ENCODE measurements around the gene GTF2F2. TPM values are rescaled to one million over a fixed set of nuclear protein-coding genes. Genes with fewer than 3 reads are reported as not detected.

The GTF2F2 gene
- total RNA-seq, 1 experiment from 2014 or later: 33.8 TPM

DNA sequence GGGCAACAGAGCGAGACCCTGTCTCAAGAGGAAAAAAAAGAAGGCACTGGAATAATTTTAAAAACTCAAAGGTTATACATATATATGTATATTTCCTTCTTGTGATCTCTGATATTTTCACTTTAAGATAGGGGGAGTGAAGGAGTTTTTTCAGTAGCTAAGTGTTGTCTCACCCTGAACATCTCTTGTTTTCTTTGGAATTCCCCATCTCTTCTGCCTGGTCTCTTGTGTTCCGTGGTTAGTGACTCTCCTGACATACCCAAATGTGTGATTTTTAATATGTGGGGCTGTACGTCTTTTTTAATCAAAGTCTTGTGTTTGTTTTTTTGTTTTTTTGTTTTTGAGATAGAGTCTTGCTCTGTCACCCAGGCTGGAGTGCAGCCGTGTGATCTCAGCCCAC is 95.9 kb downstream of the GTF2F2 start:
- no peak overlapping the region for H3K27ac Mint-ChIP-seq
- ATAC-seq: no peak

DNA sequence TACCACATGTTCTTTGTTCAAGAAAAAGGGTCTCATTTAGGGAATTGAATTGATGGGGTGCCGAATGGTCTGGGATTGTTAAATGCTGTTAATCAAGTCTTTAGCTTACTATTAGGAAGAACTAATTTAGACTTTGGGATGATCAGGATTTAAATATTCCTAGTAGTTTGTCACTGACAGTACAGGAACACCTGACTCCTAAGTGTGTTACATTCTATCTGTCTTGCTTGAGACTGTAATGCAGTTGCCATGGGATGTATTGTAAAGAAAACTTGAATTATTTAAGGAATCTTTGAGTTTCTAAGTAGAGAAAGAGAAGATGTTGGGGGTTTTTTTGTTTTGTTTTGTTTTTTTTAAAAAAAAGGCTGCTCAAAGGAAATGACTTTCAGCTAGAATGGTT is 98.4 kb downstream of the GTF2F2 start:
- Mint-ChIP-seq H3K4me3 (no peak overlapping the region), H3K36me3 (no peaks in the 10 kb centered on the region), H3K9me3 (no peaks in the 10 kb centered on the region), H3K27ac (peak overlapping the region; percentile 29; the same call in 1 of the 2 replicates), H3K27me3 (ENCODE audit: low read depth) (no peaks in the 10 kb centered on the region), H3K4me1 (peaks cover 26% of the 10 kb centered on the region)
- DNase-seq (ENCODE audit: low spot score) (no peak), ATAC-seq (no peak)
- POLR2A ChIA-PET: no interaction called here
- CTCF ChIA-PET: interaction anchor here (1.1 to 2.0 kb wide), 2 partner anchors 62 to 172 kb away, joined by 3 to 9 read pairs; no protein-coding TSS in a partner anchor
- TF ChIP-seq ZBTB21 (CRISPR knock-in tag; IDR thresholded peaks at IDR 0.05; ENCODE audit: borderline replicate concordance) (no peak), TEAD4 (CRISPR knock-in tag; IDR thresholded peaks at IDR 0.05) (no peak), NR3C1 (CRISPR knock-in tag; conservative IDR thresholded peaks at IDR 0.05; ENCODE audit: low read depth) (no peak), JUN (CRISPR knock-in tag; IDR thresholded peaks at IDR 0.05) (no peak), EMX1 (CRISPR knock-in tag; IDR thresholded peaks at IDR 0.05) (no peak)
- TF ChIP-seq, protein P1, sequence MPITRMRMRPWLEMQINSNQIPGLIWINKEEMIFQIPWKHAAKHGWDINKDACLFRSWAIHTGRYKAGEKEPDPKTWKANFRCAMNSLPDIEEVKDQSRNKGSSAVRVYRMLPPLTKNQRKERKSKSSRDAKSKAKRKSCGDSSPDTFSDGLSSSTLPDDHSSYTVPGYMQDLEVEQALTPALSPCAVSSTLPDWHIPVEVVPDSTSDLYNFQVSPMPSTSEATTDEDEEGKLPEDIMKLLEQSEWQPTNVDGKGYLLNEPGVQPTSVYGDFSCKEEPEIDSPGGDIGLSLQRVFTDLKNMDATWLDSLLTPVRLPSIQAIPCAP (CRISPR knock-in tag; IDR thresholded peaks at IDR 0.05): no peak
- TF ChIP-seq, protein P2, sequence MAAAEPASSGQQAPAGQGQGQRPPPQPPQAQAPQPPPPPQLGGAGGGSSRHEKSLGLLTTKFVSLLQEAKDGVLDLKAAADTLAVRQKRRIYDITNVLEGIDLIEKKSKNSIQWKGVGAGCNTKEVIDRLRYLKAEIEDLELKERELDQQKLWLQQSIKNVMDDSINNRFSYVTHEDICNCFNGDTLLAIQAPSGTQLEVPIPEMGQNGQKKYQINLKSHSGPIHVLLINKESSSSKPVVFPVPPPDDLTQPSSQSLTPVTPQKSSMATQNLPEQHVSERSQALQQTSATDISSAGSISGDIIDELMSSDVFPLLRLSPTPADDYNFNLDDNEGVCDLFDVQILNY (CRISPR knock-in tag; IDR thresholded peaks at IDR 0.05): no peak

More for the DNA sequence above, 95.9 kb downstream of the GTF2F2 start:
- POLR2A ChIA-PET: interaction anchor here (0.5 kb wide), 1 partner anchor 111 kb away, joined by 5 read pairs; no protein-coding TSS in a partner anchor
- DNase-seq (ENCODE audit: low spot score): no peak
- Mint-ChIP-seq H3K4me1 (peaks cover 26% of the 10 kb centered on the region), H3K9me3 (no peaks in the 10 kb centered on the region), H3K36me3 (no peaks in the 10 kb centered on the region), H3K27me3 (ENCODE audit: low read depth) (no peaks in the 10 kb centered on the region), H3K4me3 (no peak overlapping the region)
- CTCF ChIA-PET: interaction anchor here (0.7 kb wide), 1 partner anchor 474 kb away, joined by 3 read pairs; no protein-coding TSS in a partner anchor
- TF ChIP-seq ZNF317 (CRISPR knock-in tag; IDR thresholded peaks at IDR 0.05; ENCODE audit: borderline replicate concordance, low read depth) (no peak), FOXP1 (CRISPR knock-in tag; IDR thresholded peaks at IDR 0.05; ENCODE audit: borderline replicate concordance) (no peak), CBFB (CRISPR knock-in tag; IDR thresholded peaks at IDR 0.05; ENCODE audit: low read depth) (no peak), ZNF416 (CRISPR knock-in tag; IDR thresholded peaks at IDR 0.05) (no peak), RORB (CRISPR knock-in tag; IDR thresholded peaks at IDR 0.05) (no peak)
- TF ChIP-seq, protein P3, sequence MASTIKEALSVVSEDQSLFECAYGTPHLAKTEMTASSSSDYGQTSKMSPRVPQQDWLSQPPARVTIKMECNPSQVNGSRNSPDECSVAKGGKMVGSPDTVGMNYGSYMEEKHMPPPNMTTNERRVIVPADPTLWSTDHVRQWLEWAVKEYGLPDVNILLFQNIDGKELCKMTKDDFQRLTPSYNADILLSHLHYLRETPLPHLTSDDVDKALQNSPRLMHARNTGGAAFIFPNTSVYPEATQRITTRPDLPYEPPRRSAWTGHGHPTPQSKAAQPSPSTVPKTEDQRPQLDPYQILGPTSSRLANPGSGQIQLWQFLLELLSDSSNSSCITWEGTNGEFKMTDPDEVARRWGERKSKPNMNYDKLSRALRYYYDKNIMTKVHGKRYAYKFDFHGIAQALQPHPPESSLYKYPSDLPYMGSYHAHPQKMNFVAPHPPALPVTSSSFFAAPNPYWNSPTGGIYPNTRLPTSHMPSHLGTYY (CRISPR knock-in tag; IDR thresholded peaks at IDR 0.05): no peak
- TF ChIP-seq, protein P4, sequence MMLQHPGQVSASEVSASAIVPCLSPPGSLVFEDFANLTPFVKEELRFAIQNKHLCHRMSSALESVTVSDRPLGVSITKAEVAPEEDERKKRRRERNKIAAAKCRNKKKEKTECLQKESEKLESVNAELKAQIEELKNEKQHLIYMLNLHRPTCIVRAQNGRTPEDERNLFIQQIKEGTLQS (CRISPR knock-in tag; conservative IDR thresholded peaks at IDR 0.05): no peak
- TF ChIP-seq, protein P5, sequence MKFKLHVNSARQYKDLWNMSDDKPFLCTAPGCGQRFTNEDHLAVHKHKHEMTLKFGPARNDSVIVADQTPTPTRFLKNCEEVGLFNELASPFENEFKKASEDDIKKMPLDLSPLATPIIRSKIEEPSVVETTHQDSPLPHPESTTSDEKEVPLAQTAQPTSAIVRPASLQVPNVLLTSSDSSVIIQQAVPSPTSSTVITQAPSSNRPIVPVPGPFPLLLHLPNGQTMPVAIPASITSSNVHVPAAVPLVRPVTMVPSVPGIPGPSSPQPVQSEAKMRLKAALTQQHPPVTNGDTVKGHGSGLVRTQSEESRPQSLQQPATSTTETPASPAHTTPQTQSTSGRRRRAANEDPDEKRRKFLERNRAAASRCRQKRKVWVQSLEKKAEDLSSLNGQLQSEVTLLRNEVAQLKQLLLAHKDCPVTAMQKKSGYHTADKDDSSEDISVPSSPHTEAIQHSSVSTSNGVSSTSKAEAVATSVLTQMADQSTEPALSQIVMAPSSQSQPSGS (CRISPR knock-in tag; IDR thresholded peaks at IDR 0.05; ENCODE audit: borderline replicate concordance, low read depth): no peak
- TF ChIP-seq, protein P6, sequence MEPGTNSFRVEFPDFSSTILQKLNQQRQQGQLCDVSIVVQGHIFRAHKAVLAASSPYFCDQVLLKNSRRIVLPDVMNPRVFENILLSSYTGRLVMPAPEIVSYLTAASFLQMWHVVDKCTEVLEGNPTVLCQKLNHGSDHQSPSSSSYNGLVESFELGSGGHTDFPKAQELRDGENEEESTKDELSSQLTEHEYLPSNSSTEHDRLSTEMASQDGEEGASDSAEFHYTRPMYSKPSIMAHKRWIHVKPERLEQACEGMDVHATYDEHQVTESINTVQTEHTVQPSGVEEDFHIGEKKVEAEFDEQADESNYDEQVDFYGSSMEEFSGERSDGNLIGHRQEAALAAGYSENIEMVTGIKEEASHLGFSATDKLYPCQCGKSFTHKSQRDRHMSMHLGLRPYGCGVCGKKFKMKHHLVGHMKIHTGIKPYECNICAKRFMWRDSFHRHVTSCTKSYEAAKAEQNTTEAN (CRISPR knock-in tag; IDR thresholded peaks at IDR 0.05): no peak
- TF ChIP-seq, protein P7, sequence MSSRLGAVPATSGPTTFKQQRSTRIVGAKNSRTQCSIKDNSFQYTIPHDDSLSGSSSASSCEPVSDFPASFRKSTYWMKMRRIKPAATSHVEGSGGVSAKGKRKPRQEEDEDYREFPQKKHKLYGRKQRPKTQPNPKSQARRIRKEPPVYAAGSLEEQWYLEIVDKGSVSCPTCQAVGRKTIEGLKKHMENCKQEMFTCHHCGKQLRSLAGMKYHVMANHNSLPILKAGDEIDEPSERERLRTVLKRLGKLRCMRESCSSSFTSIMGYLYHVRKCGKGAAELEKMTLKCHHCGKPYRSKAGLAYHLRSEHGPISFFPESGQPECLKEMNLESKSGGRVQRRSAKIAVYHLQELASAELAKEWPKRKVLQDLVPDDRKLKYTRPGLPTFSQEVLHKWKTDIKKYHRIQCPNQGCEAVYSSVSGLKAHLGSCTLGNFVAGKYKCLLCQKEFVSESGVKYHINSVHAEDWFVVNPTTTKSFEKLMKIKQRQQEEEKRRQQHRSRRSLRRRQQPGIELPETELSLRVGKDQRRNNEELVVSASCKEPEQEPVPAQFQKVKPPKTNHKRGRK (CRISPR knock-in tag; IDR thresholded peaks at IDR 0.05; ENCODE audit: borderline replicate concordance): no peak
- TF ChIP-seq, protein P8, sequence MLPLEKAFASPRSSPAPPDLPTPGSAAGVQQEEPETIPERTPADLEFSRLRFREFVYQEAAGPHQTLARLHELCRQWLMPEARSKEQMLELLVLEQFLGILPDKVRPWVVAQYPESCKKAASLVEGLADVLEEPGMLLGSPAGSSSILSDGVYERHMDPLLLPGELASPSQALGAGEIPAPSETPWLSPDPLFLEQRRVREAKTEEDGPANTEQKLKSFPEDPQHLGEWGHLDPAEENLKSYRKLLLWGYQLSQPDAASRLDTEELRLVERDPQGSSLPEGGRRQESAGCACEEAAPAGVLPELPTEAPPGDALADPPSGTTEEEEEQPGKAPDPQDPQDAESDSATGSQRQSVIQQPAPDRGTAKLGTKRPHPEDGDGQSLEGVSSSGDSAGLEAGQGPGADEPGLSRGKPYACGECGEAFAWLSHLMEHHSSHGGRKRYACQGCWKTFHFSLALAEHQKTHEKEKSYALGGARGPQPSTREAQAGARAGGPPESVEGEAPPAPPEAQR (CRISPR knock-in tag; IDR thresholded peaks at IDR 0.05): no peak

Data from WTC11 (cell line).